ENCODE results near the gene GOLM1. TPM values are rescaled to one million over a fixed set of nuclear protein-coding genes. Genes with fewer than 3 reads are reported as not detected.

Gene GOLM1
- total and polyA plus RNA-seq, 11 donors = 1.9 to 16.8 (median 3.8) TPM

DNA sequence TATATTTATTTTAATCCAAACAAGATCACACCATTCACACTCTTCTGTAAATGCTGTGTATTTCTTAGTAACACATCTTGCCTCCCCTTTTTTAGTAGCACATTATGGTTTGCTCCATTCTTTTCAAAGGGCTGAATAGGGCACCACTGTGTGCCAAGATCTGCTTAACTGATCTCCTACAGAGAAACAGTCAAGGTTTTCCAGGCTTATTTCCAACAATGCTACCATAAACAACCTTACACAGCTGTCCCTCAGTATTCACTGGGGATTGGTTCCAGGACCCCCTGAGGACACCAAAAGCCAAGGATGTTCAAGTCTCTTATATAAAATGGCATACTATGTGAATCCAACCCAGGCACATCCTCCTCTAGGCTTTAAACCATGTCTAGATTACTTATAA lies 16.5 kb downstream of the GOLM1 start:
- ATAC-seq = no peak
- Histone ChIP-seq H3K9me3 (no peaks in the 10 kb centered on the region), H3K27ac (no peak overlapping the region), H3K4me1 (no peaks in the 10 kb centered on the region), H3K36me3 (peaks cover 0 to 4% (median 0%) of the 10 kb centered on the region in 9 donors), H3K27me3 (no peaks in the 10 kb centered on the region), H3K4me3 (no peak overlapping the region)
- intact Hi-C loops (cut with DNase I) = no loop called here
- no peak for TF ChIP-seq POLR2A (IDR thresholded peaks at IDR 0.05)
- TF ChIP-seq, protein P1, sequence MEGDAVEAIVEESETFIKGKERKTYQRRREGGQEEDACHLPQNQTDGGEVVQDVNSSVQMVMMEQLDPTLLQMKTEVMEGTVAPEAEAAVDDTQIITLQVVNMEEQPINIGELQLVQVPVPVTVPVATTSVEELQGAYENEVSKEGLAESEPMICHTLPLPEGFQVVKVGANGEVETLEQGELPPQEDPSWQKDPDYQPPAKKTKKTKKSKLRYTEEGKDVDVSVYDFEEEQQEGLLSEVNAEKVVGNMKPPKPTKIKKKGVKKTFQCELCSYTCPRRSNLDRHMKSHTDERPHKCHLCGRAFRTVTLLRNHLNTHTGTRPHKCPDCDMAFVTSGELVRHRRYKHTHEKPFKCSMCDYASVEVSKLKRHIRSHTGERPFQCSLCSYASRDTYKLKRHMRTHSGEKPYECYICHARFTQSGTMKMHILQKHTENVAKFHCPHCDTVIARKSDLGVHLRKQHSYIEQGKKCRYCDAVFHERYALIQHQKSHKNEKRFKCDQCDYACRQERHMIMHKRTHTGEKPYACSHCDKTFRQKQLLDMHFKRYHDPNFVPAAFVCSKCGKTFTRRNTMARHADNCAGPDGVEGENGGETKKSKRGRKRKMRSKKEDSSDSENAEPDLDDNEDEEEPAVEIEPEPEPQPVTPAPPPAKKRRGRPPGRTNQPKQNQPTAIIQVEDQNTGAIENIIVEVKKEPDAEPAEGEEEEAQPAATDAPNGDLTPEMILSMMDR (IDR thresholded peaks at IDR 0.05) = no peak
- no peak for DNase-seq

DNA sequence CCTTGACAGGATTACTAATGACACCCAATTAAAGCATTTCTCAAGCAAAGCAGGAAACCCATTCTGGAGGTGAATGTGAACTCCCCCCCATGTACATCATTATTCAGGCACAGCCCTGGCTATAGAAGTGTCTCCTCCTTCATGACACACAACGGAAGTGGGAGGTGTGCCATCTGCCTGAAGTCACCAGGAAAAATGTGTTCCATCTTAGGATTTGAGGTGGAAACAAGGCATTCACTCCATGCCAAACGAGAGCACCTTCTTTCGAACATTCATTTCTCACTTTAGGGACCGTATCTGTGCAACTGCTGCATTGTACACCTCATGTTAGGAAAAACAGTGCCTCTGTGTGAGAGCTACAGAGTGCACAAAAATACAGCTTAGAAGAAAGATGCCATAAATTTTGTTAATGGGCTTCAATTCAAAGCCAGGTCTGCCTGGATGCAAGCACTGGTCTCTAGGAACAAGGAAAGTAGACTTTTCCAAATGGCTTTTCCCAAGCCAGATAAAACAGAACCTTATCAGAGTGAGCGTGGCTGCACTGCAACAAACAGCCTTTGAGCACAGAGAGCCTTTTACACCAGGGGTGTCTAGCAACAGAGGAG lies 19.4 kb downstream of the GOLM1 start:
- Histone ChIP-seq H3K27me3 (no peaks in the 10 kb centered on the region), H3K27ac (no peak overlapping the region), H3K4me3 (no peak overlapping the region), H3K9me3 (no peaks in the 10 kb centered on the region), H3K36me3 (peaks cover 0 to 11% (median 0%) of the 10 kb centered on the region in 9 donors), H3K4me1 (no peaks in the 10 kb centered on the region)
- WGBS, 4 donors = 65 to 86% (median 82%) methylated on average over 5 of the region's 5 CpGs
- ATAC-seq (no peak), DNase-seq (no peak)
- intact Hi-C loops (cut with DNase I) = no loop called here
- TF ChIP-seq, protein P1 (IDR thresholded peaks at IDR 0.05) = no peak
- TF ChIP-seq POLR2A (IDR thresholded peaks at IDR 0.05) = no peak

DNA sequence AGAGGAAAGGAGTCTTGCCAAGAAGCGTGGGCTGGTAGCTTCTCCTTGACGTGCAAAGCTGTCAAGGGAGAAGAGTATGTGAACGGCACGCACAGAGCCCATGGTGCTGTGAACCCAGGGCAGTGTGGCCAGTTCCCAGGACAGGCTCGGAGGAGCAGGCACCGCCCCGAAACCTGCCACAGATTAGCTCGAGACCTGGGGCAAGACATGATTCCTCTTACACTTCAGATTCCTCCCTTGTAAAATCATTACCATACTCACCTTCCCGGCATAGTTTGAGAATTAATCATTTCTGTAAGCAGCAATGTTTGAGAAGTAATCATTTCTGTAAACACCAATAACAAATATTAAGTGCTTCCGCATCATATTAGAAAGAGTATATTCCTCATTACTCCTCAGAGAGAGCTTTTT lies 19.9 kb downstream of the GOLM1 start:
- 89 to 93% (median 91%) methylated on average over 10 of the region's 10 CpGs for WGBS, 4 donors
- TF ChIP-seq POLR2A (IDR thresholded peaks at IDR 0.05) = no peak
- TF ChIP-seq, protein P1 (IDR thresholded peaks at IDR 0.05) = no peak
- DNase-seq = no peak
- H3K27me3 ChIP-seq = no peaks in the 10 kb centered on the region
- no peaks in the 10 kb centered on the region for H3K4me1 ChIP-seq
- H3K36me3 ChIP-seq = peaks cover 0 to 11% (median 0%) of the 10 kb centered on the region in 9 donors
- no peak overlapping the region for H3K27ac ChIP-seq
- ATAC-seq = no peak
- H3K4me3 ChIP-seq = no peak overlapping the region
- H3K9me3 ChIP-seq = no peaks in the 10 kb centered on the region
- intact Hi-C loops (cut with DNase I) = no loop called here

DNA sequence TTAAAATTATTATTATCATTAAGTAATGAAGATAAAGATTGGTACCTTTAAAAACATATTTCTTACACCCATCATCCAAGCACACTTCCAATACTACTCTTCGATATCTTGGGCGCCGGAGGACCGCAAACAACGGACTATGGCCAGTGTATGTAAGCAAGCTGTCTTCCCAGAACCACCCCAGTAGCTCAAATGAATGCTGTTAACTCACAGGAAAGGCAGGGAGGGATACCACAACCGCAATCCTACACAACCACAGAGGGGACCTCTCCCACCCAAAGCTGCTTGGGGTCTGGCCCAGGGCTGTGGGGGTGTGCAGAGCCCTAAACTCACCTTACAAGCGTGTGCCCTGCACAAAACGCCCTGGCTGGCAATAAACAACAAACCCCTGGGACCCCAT lies 20.6 kb downstream of the GOLM1 start:
- H3K9me3 ChIP-seq = no peaks in the 10 kb centered on the region
- H3K27me3 ChIP-seq = no peaks in the 10 kb centered on the region
- 78 to 98% (median 97%) methylated on average over 8 of the region's 8 CpGs for WGBS, 4 donors
- intact Hi-C loops (cut with DNase I) = no loop called here
- H3K4me3 ChIP-seq = no peak overlapping the region
- no peak overlapping the region for H3K27ac ChIP-seq
- ATAC-seq = no peak
- no peak for DNase-seq
- no peak for TF ChIP-seq POLR2A (IDR thresholded peaks at IDR 0.05)
- TF ChIP-seq, protein P1 (IDR thresholded peaks at IDR 0.05) = no peak
- no peaks in the 10 kb centered on the region for H3K4me1 ChIP-seq
- H3K36me3 ChIP-seq = peaks cover 0 to 11% (median 0%) of the 10 kb centered on the region in 9 donors

Measured in heart left ventricle (tissue), 16 donors.